NCI-H2227 (cell line): ENCODE measurements around the gene TMTC4.

Experiments used
- DNase-seq: peaks from one replicate; lab custom pipeline; 2025; ENCODE audit not compliant: unreplicated experiment; lab: John Stamatoyannopoulos, UW

TMTC4 gene

DNA sequence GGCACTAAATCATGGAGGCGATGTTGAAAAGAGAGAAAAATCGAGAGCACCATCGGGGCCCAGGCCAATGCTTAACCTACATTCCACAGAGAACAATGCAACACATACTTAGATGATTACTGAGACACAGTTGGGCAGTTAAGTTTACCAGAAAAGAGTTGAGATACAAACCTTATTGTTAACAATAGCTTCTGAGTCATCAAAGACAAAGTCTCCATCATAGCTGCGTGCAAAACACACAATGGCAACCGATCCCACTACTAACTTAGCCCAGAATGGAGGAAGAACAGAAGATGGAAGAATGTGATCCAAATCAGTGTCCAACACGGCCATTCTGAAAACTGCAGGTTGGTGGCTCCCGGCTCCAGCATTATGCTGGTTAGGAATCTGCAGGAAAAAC is 6.2 kb downstream of the TMTC4 start:
- no peak for DNase-seq

DNA sequence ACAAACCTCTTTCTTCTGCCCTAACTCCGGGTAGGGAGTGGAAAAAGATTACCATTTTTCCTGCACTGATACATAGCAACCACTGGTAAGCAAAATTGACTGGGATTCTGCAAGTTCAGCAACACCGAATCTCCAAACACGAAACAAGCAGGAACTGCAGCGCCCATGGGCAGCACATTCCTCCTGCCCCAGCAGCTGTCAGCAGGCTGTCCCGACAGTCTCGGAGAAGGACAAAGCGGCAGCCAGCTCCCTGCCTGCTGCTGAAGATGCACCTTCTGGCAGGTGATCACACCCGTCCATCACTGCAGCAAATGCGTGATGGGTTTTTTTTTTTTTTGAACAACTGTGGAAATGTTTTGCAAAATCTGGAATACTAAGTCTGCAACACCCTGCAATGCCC is 6.7 kb downstream of the TMTC4 start:
- no peak for DNase-seq

DNA sequence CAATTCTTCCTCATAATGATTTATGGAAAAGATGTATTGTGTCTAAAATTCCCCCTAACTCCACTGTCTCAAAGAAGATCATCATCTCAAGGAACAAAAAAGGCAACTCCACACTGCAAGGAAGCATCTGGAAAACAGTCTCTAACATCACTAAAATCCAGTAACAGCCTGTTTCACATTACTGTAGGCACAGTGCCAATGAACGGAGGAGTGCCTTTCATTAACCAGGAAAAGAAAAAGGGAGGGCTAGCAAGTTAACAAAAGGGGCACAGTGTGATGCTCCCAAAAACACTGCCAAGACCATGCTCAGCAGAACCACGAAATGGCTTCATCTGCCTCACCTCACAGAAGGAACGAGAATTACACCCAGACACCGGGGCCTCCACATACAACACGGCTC is 8.5 kb downstream of the TMTC4 start:
- DNase-seq: no peak

DNA sequence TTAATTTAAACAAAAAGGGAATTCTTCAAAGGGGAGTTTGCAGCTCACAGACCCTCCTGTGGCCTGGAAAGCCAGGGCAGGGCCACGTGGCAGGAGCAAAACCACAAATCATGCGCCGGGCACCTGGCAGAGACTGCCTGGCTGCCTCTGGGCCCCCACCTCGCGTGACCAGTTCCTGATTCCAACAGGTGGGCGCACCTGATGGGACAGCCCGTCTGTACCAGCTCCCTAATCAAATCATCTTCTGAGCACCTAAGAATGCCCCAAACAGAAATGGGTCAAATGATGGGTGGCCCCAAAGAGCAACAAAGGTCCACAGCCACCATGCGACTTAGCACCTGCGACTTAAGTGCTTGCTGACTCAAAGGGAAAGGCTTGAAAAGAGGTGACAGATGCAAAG is 9.2 kb downstream of the TMTC4 start:
- no peak for DNase-seq

DNA sequence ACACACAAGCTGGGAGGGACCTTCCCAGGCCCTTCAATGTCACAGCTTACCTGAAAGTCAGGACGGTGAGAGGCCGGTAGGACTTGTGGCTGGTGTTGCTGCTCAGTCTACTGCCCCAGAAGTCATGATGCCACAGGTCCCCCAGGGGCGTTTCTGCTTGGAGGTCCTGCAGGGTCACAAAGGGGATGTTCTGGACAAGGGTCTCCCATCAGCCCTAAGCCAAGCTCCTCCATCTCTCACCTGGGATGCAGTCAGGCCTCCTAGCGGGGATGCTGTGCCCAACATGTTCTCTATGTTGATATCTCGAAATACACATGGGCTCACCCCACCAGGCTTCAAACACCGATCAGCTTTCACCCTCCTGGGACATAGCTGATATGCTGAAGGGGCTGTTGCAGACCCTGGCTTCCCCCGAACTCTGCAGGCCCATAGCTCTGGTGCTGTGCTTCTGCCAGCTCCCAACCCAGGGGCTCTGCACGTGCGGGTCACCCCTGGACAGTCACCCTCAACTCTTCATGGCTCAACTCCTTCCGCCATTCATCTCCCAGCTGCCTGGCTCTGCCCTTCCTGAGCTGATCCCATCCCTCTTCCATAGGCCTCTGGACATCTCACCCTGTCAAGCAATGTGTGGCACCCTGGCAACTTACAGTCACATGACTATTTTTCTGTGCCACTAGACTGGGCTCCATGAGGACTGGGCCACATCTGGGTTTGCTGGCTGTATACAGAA is 10.3 kb downstream of the TMTC4 start:
- no peak for DNase-seq

DNA sequence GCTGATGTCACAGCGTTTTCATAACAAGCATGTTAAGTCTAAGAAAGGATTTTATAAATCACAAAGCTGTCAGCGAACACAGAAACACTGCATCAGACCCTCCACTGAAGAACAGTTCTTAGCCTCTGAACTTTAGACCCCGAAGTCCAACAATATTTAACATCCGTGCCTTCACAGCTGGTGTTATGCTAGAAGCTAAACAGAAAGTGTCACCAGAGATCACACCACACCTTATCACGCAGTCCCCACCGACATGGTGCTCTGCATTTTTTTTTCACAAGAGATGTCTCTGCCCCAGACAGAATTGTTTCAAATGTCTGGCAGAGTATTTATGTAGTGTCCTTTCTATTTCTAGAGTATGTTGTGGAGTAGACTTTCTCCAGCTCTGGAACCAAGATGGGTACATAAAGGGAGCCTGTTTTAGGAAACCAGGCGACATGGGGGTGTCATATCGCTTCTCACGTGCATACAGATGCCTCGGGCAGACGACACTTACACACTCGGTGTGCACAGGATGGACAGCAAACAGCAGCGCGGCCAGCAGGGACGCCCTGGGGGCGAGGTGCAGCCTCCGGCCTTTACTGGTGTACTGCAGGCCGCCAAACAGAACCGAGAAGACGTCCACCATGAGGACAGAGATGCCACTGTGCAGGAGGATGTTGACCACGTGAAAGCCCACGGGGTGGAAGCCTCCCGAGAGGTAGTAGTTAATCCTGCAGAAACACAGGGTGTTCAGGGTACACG is 12.0 kb downstream of the TMTC4 start:
- DNase-seq: no peak

DNA sequence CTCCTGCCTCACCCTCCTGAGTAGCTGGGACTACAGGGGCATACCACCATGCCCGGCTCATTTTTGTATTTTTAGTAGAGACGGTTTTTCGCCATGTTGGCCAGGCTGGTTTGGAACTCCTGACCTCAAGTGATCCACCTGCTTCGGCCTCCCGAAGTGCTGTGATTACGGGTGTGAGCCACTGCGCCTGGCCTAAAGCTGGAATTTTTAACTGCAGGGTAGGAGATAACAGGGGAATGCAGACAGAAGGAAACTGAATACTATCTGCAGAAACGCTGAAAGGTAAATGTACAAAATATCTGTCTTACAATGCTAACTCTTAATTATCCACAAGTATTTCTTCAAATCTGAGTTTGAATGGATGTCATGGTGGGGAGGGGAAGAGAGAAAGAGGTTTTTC is 13.8 kb downstream of the TMTC4 start:
- DNase-seq: no peak

DNA sequence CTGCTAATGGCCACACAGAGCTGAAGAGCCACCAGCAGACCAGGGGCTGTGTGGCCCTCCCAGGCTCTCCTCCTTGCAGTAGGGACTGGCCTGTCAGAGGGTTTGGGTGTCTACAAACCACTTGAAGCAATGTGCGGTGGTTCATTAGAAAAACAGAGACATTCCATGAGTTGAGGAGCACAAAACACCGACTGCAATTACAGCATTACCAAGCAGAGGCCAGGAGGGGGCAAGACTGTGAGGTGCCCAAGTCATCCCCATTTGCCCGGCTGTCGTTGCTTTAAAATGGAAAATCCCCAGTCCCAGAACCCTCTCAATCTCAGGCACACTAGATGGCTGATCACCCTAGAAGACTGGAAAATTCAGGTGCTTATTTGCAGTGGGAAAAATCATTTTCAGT is 15.0 kb downstream of the TMTC4 start:
- DNase-seq: no peak

DNA sequence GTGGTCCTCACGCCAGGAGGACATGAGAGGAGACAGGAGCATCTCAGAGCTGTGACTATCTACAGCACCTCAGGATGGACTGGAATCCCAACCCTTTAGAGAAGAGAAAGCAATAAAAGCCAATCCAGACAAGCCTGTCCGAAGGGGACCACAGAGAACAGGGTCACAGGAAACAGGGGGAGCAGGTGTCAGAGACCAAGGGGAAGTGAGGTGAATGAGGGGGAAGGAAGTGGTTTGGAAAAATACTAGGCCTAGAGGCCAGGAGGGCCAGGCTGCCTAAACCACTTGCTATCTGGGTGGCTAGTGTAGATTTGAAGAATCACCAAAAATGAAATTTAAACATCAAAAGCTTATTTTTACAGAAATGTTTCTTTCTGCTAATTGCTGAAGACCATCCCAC is 16.2 kb downstream of the TMTC4 start:
- no peak for DNase-seq

DNA sequence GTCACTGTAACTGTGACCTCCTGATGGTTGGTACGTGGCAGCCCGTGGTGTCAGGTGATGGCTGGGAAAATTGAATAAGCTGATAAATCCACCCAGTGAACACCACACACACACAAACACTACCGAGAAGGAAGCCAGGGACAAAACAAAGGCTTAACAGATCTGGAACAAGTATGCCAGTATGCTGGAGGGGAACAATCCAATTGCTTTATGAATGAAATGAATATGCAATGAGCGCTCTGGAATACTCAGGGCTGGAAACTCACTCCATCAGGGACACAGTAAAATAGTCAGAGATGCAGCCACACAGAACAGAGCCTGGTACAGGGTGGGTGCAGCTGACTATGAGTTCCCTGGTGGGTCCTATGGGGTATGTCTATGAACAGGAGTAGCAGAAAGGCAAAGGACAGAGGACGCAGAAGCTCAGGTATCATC is 16.7 kb downstream of the TMTC4 start:
- DNase-seq: no peak

DNA sequence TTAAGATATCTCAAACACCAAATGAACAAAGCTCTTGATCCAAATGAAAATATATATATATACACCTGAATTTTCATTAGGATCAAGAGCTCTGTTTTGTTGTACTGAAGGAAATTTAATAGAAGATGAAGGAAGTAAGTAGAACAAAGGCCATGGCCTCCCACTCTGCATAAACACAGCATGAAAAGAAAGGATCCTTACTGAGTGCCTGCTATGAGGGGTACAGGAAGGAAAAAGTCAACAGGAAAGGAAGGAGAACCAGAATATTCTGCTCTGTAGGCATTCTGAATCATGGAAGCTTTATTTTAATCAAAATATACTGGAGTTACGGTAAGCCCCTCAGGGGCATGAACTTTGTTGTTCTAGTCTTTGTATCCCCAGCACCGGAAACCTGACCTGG is 22.1 kb downstream of the TMTC4 start:
- DNase-seq: no peak

DNA sequence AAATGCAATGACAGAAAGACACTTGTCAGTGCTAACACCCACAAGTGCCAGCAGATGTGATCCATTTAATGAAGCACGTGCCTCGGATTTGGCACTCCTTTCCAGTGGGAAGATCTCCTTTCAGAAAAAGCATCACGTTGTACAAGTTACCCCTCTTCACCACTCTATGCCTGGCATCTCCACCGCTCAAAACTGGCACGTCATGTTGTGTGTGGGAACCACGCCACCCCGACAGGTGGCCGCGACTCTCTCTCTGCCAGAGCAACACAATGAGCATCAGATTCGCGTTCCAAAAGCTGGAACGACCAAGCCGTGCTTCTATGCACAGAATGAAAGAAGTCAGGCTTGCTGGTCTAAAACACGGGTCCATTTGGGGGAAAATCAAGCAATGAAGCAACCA is 24.3 kb downstream of the TMTC4 start:
- DNase-seq: no peak

DNA sequence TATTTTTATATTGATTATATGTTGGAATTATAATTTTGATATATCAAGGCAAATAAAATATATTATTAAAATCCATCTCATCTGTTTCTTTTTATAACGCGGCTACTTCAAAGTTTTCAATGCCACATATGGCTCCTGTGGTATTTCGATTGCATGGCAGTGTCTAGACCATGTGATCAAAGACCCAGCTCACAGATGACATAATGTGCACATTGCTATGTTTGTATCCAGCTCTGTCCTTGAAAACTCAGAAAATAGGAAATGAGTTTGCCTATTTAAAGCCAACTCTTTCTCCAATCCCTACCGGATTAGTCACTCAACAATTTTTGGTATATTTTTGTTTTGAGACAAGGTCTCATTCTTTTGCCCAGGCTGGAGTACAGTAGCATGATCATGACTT is 26.2 kb downstream of the TMTC4 start:
- no peak for DNase-seq

DNA sequence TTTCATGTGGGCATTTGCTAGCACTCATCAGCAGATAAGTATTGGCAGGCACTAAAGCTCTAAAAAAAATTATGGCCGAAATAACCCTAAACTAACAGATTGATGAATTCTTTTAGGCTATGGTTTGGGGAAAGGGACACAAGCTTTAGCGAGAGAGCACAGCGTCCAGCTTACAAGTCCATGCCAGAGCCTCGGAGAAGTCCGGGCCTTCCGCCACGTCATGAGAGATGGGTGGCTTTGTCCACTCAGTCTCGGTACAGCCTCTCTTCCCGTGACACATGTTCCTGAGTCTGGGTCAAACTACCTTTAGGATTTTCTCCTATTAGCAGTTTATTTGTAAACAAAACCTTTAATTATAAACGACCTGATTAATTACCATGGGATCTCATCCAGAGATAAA is 27.7 kb downstream of the TMTC4 start:
- DNase-seq: no peak

DNA sequence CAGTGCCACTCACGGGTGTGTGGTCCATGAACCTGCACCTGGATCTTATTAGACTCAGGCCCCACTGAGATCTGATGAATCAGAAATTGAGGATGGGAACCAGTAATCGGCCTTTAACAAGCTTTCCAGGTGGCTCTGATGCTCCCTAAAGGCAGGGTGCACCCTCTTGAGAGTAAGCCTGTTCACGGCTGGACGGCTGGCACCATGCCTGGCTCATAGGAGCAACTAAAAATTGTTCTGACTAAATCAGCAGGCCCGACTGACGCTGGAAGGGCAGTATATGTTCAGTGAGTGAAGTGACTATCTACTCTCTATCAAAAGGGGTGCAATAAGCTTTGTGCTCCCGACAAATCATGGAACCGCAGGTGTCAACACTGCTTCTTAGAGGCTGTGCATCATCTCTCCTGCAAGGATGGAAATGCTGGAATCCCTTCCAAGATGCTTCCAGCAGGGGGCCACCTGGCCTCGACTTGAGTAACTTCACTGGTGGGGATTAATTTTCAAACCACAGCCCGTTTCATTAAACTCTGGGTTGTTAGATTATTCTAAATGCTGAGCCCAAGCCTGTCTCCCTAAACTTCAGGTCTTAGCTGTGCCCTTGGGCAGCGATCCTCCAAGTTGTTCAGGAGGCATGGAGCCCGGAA is 28.4 kb downstream of the TMTC4 start:
- peak; percentile 29 for DNase-seq

DNA sequence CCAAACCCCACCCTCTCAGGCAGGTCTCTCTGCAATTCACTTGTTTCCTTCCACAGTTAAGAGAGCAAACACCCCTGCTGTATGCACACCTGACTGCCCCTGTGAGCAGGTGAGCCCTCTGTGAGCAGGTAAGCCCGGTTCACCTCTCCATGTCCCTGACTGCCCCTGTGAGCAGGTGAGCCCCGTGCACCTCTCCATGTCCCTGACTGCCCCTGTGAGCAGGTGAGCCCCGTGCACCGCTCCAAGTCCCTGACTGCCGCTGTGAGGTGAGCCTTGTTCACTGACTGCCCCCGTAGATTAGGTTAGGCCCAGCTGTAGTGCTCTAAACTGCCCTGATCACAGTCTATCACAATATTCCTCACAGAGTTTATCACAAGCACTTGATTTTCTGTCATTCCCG is 29.2 kb downstream of the TMTC4 start:
- DNase-seq: no peak

DNA sequence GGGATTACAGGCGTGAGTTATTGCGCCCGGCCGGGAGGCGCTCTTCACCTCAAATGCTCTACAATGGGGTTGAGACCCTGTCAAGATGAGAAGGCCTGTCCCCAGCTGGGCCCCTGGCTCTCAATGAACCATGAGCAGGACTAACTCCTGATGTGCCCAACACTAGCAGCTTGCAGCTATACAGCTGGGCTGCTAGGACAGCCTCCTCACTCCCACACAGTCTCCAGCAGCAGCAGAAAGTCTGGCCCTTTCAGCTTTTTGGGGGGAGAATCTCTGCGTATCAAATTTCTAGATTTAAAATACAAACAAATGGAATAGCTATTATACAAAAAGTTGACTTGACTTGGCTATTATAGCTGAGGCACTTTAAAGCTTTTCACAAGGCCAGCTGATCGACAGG is 30.2 kb downstream of the TMTC4 start:
- DNase-seq: peak; percentile 46

DNA sequence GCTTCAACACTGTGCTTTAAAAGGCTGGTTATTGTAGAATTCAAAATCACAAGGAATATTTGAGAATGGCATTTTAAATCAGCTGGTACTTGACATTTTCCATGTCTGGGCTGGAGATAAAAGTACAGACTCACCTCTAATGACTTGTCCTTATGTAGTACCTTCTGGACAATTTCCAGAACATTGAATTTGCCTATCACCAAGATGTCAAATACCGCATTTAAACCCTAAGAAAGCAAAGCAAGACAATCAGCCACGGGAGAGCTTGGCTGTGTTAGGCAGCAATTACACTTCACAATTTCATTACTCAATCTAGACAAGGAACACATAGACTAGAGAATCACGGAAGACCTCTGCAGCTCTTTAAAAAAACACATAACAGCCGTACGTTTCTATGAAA is 36.8 kb downstream of the TMTC4 start:
- DNase-seq: peak; percentile 32

DNA sequence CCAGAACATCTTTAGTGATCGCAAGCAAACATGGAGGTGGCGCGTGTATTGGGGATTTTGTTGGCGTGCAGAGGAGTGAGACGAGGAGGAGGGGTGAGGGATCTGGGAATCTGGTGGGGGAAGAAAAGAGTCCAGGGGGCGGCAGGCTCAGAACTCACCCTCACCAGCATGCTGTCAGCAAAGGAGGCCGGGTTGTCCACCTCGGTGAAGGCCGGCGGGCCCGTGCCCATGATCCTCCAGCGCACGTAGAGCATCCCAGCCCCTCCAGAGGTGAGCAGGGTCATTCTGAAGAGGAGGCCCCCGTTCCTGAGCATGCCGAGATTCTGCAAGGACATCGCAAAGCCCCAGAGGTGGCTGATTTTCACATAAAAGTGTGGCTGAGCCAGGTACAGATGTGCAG is 37.2 kb downstream of the TMTC4 start:
- DNase-seq: no peak

DNA sequence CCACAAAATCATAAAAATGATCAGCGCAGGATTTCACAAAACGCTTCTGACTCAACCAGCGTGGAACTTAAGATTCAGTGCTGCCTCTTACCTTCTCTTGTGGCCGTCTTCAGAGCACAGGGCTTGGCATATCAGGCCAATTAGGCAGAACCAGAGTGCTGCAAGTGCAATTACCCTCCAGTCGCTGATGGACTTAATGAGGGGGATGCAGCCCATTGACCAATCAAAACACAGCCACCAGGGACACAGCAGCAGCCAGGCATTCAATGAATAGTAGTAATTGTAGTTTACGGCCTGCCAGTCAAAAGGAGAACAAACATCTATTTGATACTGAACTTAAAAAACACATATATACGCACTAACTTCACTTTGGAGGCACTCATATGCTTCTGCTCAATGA is 38.2 kb downstream of the TMTC4 start:
- DNase-seq: peak; percentile 85

DNA sequence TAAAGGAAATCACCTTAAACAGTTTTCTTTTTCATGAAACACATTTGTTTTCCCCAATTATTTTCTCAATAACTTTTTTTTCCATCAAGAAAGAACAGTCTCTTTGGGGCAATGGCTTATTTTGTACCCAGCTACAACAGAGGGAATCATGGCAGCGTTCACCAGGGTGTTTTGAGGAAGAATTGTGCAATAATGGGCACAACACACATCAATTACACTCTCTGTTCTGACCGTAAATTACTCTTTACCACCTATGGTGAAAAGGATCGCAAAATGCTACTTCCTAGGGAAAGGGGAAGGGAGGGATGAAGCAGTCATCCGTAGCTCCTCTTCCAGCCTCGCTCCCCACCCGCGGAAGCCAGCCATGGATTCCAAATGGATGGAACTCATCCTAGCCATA is 38.6 kb downstream of the TMTC4 start:
- peak; percentile 82 for DNase-seq

DNA sequence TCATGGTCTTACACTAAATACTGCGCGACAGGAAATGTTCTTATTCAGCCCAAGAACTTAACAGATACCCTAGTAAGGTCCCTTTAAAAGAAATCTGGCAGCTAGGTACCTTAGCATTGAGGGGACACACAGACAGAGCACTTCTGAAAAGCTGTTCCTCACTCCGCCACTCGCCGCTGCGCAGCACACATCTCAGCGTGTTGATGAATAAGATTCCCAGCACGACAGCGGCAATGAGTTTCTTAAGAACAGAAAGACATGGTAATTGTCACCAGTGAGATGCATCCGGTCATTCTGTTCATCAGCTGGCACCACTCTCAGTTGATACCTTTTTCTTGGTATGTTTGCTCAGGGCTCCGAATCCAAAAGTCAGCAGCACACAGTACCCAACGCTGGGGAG is 39.9 kb downstream of the TMTC4 start:
- DNase-seq: peak; percentile 54
